IPS-NIHi7 (cell line): ENCODE results near the gene CARD19.

Experiments used
- DNase-seq: peaks from one replicate; pipeline ENCODE4 v3.0.0; 2012; ENCODE audit warnings: mixed read lengths; ENCODE audit errors: extremely low spot score

Gene CARD19

DNA sequence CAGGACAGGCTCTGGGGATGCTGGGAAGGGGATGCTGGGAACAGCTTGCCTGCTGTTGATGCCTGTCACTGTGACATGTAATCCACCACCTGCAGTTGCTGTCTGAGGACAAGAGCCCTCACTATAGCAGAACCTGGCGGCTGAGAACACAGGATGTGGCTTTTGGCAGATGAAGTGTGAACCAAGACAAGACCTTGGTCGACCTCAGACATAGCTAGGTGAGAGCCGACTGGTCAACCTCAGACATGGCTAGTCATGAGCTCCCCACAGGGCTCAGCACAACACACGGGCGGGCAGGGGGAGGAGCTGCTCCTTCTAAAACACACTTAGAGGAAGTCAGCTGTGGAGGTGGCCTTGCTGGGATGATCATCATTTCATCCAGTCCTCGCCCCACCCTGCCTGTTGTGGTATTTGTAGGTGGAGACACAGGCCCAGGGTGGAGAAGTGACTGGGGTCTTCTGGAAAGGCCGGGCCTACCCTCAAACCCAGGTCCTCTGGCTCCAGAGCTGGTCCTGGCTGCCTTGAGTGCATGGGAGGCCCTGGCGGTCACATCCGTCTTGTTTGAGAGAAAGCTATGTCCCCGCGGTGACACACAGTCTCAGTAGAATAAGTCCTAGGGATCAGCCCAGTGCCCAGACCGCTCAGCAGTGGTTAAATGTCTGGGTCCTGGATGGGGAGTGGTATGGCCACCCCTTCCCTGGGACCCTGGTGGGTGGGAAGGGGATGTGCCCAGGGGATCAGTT, 31.5 kb upstream of the CARD19 start:
- no peak for DNase-seq

GRCh38 chr9:93065135-93065720, 30.8 kb upstream of the CARD19 start:
- no peak for DNase-seq

GRCh38 chr9:93066978-93067603, 28.9 kb upstream of the CARD19 start:
- DNase-seq, result no peak

DNA sequence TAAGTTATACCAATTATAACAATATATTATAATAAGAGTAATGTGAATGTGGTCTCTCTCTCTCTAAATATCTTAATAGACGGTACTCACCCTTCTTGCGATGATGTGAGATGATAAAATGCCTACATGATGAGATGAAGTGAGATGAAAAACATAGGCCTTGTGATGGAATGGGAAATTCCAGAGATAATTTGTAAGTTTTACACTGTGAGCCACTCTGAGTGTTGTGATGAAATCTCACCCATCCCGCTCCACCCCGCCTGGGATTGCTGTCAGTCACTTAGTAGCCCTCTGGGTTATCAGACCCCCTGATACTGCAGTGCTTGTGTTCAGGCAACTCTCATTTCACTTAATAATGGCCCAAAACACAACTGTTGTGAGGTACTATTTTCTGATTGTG, 27.1 kb upstream of the CARD19 start:
- DNase-seq, result no peak

DNA sequence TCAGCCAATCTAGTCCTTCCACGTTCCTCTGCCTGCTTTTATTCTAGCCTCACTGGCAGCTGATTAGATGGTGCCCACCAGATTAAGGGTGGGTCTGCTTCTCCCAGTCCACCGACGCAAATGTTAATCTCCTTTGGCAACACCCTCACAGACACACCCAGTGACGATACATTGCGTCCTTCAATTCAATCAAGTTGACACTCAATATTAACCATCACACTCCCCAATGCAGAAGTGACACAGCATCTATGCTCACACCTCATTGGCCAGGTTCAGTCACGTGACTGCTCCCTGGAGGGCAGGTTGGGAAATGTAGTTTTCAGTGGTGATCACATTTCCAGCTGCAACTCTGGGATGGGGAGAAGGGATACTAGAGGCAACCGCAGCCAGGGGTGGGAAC, 24.6 kb upstream of the CARD19 start:
- peak; percentile 79 for DNase-seq

DNA sequence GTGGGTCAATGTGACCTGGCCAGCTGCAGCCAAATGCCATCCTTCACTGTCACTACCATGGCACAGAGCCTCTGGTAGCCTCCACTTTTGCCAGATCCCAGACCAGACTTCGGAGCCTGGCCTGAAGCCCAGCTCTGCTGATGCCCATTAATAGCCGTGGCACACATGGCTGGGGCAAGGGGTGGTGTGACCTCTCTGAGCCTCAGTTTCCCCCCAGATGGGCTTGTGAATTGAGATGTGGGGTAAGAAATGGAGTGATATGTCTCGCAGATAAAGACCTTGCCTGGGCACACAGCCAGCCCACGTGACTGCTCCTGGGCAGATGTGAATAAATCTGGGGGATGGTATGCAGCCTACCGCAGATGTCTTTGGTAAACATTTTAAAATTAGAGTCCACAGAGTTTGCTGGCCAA, 23.6 kb upstream of the CARD19 start:
- no peak for DNase-seq

DNA sequence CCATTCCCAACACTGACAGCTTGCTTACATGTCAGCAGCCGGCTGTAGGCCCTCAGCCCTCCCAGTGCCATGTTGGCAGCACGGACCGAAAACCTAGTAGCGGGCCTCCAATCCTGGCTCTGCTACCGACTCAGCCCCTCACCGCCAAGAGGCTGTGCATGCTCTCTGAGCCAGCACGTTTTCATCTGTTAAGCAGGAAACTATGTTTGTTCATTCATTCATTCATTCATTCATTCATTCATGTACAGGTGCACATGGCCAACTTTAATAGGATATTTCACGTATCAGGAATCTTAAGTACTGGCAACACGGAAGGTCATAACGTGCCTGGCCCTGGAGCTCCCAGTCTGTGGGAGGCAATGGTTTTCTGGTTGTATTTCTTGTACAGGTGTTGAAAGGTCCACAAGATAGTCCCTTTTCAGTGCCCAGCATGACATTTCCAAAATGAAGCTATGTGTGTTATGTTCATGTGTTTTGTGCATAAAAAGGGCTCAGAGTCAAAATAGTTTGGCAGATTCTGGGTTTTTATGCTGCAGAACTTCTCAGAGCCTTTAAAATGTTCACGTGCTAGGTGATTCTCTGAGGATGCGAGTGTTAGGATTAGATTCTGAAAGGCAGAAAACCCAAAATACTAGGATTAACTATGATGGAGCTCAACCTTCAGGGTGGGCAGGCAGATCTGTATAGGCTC, 19.8 kb upstream of the CARD19 start:
- DNase-seq, result no peak

DNA sequence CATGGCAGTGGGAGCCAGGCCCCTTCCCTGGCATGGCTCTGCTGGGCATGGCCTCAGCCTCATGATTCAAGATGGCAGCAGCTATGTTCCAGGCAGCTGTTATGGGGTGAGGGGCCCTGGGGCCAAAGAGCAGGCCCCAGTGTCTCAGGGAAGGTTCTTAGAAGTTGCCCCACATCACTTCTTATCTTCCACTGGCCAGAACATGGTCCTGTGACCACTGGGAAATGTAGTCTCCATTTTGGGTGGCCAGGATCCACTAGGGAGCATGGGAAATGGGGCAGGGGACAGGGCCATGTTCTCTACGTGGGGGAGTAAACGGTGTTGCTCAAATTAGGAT, 19.3 kb upstream of the CARD19 start:
- no peak for DNase-seq

DNA sequence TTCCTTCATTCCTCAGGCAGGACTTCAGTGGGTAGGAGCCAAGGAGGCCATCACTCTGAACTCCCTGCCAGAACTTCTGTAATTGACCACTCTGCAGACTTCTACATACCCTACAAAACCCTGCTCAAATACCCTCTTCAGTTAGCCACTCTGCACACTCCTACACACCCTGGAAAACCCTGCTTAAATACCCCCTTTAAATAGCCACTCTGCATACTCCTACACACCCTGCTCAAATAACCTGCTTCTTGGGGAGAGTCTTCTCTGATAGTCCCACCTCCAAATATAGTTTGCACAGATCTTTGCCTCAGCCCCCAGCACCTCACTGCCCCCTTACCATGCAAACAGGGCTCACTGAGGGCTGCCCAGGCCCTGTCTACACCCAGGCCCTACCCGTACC, 18.6 kb upstream of the CARD19 start:
- no peak for DNase-seq

GRCh38 chr9:93077811-93078210, 18.2 kb upstream of the CARD19 start:
- no peak for DNase-seq

- no peak for DNase-seq
Measured at GRCh38 chr9:93079371-93079770, 16.6 kb upstream of the CARD19 start.

- DNase-seq, result no peak
Measured at GRCh38 chr9:93080406-93080805, 15.6 kb upstream of the CARD19 start.

DNA sequence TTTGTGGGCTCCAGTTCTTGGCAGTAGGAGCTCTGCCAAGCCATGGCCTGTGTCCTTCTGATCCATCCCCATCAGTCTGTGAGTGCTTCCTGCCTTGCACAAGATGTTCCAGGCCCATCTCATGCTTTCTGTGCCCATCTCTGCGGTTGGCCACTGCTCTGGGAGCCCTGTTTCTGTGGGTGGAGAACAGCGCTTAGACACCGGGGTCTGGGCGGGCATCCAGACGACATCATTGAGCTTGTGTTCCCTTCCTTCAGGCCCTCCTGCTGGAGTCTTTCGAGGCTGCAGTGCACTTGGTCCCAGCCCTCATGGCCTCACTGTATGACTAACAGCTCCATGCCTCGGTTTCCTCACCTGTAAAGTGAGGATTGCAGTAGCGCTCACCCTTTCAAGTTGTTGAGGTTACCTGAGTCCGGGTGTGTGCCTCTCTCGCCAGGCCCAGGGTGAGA, 14.9 kb upstream of the CARD19 start:
- DNase-seq, result no peak

DNA sequence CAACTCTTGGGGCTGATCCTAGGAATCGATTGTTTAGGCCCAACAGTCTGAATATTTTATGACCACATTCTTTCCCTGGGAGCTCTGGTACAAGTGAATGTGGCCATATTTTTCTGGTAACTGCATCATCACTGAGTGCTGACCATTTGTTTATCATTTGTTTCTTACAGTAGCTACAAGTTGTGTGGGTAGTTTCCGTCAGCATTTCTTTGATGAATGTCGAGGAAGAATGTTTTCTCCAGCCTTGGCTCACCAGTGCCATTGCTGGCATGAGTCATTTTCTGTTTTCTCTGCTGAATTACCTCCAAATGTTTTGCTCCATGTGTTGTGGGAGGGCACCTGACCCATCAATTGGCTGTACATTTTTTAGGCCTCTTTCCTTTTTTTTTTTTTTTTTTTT, 14.1 kb upstream of the CARD19 start:
- no peak for DNase-seq

- no peak for DNase-seq
Measured at GRCh38 chr9:93082841-93083411, 13.1 kb upstream of the CARD19 start.

- no peak for DNase-seq
Measured at GRCh38 chr9:93083592-93084470, 12.2 kb upstream of the CARD19 start.

GRCh38 chr9:93084471-93084881, 11.5 kb upstream of the CARD19 start:
- DNase-seq, result no peak

GRCh38 chr9:93085676-93086075, 10.3 kb upstream of the CARD19 start:
- DNase-seq, result no peak

- DNase-seq, result no peak
Measured at GRCh38 chr9:93086447-93087224, 9.4 kb upstream of the CARD19 start.

GRCh38 chr9:93087971-93088655, 7.9 kb upstream of the CARD19 start:
- DNase-seq, result no peak
